Effector CD4-positive, alpha-beta T cell (primary cell): ENCODE measurements around the gene MPG.
"Not testable (repeated sequence)": the region's sequence is repeated elsewhere in the genome, so short reads cannot be mapped to it uniquely, and the experiment has no call there.

Experiments
- DNase-seq: peaks from one replicate; pipeline ENCODE4 v3.0.0-alpha.2; 2020
- total RNA-seq: gene quantifications from one replicate; lab custom pipeline; 2026; lab: John Stamatoyannopoulos, UW

MPG gene, protein sequence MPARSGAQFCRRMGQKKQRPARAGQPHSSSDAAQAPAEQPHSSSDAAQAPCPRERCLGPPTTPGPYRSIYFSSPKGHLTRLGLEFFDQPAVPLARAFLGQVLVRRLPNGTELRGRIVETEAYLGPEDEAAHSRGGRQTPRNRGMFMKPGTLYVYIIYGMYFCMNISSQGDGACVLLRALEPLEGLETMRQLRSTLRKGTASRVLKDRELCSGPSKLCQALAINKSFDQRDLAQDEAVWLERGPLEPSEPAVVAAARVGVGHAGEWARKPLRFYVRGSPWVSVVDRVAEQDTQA
- total RNA-seq: 11.3 reads per million, percentile 34 among the genes with 10 or more reads in this experiment

DNA sequence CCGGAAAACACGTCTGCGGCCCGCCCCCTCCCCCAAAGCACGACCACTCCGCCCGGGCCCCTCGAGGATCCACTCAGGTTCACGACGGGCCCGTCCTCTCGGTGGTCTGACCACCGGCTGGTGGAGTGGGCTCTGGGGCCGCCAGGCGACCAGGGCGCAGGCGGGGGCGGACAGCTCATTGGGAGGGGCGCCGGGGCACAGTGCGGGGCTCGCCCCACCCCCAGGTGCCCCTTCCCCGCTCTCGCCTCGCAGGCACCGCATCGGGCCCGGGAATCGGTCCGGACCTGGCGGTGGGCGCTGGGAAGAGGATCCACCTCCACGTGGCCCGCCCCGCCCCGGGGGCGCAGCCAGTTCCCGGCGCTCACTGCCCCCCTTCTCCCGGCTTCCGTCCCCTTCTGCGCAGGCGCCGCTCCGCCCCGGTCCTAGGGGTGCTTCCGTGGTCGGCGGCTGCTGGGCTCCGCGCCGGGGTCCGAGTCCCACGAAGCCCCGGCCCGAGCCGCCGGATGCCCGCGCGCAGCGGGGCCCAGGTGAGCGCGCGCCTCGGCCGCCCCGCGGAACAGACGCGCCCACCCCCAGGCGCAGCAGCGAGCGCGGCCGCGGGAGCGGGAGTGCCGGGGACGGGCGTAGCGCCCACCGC is at the start of gene MPG:
Gene MPG (plus strand): TSS at position 419 of the 637 bp plus-strand sequence. CDS start 85 bp downstream, at position 504.
- peak; percentile 73 for DNase-seq

DNA sequence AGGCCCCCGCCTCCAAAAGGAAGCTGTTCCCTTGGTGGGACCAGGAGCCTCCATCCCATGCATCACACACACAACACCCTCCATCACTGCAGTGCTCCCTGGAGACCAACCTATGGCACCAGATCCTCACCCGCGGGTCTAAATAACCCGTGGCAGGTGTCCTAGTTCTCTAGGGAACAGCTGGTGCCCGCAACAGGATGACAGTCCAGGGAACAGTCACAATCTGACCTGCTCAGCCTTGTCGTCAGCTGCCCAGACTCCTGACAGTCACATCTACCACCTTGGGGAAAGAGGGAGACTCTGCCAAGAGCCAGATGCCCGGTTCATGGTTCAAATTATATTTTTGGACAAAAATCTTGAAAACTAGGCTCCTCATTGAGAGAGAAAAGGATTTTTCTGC is 47.4 kb upstream of the MPG start:
- DNase-seq: not testable (repeated sequence)

DNA sequence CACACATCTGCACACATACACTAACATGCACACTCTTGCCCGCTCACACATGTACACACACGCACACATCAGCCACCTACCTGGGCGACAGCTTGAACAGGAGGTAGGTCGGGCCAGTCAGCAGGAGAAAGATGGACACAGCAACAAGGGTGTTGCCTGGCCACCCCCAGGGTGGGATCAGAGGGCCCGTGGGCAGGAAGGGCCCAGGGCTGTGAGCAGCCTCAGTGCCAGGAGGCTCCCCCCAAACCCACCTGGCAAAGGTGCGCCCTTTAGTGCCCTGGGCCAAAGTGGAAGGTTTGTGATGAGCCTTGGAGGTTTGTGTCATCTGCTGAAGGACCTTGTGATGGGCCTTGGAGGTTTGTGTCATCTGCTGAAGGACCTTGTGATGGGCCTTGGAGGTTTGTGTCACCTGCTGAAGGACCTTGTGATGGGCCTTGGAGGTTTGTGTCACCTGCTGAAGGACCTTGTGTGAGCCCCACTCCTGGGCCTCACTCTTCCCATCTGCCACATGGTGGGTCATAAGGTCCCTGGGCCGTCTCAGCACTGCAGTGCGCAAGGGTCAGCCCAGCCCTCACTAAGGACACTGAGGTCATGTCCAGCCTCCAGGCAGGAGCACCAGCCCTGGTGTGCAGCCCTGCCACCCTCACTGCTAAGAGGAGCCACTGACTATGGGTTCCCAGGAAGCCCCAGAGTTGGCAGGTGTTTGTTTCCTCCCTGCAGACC is 44.7 kb upstream of the MPG start:
- DNase-seq: not testable (repeated sequence)

DNA sequence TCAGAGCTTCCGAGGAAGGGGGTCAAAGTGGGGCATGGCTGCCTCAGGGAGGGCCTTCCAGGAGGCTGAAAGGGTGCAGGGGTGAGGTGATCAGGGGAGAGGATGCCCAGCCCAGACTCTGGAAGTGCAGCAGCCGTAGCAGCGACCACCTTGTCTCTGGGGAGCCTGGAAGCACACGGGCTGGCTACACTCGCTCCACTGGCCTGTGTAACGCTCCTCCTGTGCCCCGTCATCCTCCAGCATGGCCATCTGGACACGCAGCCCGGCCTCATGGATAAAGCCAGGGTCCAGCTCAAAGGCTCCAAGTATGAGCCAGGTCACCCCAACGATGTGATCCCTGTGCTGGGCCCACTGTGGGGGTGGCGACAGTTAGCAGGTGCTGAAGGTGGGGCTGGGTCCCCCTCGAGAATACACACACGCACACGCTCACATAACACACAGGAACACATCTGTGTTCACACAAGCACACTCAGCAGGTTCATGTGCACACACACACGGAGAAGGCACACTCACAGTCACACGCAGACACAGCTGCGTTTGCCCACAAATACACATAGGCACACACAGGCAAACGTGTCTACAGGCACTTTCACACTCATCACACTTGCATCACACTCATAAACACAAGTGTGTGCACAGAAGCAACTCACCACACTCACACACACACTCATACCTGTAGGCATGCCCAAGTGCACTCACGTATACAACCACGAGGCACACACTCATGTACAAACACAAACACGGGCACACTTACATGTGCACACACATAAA is 44.0 kb upstream of the MPG start:
- no peak for DNase-seq

DNA sequence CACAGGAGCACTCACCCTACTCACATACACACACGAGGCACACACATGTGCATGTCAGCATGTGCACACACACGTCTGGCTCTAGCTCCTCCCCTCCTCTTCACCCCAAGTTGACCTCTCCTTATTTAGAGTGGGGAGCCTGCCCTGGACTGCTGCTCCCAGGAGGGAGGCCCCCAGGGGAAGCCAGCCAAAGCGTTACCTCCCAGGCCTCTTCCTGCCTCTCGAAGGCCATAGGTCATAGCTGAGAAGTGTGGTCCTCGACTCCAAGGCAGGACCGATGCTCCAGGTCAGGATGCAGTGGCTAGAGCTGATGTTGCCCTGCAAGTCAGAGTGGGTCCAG is 43.4 kb upstream of the MPG start:
- DNase-seq: no peak

DNA sequence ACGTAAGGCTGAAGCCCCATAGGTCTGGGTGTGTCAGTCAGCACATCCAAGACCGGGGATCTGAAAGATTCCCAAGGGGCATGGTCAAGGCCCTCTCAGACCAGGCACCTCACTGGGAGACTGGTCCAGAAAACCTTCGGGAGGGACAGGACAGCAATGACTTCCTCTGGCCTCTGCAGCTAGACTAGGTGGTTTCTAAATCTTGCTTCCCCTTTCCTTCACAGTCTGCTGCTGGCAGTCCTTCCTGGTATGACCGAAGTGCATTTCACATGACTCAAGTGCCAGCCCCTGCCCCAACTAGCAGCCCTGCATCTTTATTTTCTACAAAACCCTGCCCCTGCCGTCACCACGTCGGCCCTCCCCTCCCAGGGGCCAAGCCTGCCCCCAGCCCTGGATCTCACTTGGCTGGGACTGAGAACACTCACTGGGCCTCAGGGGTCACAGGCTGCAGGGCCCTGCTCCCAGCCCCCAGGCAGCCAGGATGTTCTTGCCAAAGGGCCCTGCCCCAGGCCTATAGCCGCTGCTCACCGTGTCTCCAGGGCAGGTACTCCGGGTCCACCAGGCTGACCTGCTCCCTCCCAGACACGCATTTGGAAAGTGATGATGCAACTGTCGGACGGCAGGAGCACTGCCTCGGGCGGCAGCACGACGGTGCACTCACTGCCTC is 42.9 kb upstream of the MPG start:
- DNase-seq: no peak

DNA sequence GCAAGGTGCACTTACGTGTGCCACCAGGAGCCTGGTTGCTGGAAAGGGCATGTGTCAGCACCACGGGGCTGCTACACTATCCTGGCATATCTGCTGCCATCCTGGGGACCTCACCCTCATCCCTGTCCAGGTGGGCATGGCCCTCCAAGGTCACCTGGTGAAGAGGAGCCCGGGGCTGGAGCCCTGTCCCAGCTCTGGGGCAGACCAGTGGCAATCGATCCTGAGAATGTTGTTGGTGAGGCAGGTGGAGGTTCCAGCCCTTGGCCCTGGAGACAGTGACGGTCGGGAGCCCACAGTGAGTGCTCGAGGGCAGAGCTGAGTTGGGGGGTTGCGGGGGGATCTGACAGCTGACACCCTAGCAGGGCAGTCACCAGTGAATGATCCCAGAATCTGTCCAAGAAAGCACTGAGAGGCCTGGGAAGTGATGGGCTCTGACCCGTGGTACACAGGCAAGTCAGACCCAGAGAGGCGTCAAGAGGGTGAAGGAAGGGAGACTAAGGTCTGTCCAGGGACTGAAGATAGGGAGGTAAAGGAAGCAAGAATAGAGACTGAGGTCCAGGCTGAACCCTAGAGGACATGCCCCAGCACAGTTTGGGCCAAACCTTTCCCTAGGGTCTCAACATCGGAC is 42.2 kb upstream of the MPG start:
- no peak for DNase-seq

DNA sequence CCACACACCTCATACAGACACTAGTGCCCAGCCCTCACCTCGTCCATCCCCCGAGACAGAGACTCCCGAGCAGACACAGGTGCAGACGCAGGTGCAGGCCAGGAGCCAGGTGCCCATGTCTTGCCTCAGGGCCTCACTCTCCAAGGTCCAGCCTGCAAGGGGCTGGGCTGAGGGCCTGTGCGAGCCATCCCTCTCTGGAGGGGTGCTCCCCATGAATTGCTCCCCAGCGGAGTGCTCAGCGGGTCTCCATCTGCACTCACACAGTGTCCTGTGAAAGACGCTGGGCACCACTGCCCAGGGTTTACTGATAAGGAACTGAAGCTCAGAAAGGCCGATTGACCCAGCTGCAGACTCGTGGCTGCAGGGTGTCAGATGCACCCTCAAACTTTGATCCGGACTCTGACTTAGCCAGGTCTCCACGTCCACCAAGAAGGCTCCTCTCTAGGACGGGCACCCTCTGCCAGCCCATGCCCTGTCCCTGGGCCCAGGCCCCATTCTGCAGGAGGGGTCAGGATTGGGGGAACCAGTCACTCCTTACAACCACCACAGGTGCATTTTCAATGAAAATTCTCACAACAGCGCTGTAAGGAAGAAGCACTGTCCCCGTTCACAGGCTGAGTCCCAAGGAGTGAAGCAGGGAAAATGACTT is 41.6 kb upstream of the MPG start:
- DNase-seq: no peak

DNA sequence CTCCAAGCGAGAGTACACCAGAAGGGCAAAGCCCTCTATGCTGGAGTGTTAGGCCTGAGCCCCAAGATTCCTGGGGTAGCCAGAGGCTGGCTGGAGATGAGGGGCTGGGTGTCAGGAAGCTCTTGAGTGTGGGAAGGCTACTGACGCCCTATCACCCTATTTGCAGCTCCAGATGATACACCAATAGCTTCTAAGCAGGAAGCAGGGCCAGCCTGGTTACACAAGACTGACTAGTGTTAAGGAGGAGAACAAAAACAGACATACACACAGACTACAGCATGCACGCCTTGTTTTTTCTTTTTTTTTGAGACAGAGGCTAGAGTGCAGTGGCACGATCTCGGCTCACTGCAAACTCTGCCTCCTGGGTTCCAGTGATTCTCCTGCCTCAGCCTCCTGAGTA is 40.5 kb upstream of the MPG start:
- no peak for DNase-seq

DNA sequence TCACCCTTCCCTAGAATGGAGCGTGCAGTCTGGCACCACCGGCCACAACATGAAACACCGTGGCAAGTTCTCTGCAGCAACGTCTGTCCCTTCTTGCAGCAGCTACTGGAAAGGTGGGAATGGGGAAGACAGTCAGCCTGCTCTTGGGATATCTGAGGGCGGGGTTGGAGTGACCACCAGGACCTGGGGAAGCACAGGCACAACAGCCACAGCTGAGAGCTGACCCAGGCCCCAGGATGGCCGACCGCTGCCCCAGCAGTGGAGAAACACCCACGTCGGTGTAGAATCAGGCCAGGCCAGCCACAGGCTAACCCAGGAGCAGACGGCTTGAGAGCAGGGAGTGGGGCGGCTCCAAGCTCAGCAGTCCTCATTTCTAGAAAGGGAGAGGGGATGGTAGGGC is 39.8 kb upstream of the MPG start:
- DNase-seq: not testable (repeated sequence)

DNA sequence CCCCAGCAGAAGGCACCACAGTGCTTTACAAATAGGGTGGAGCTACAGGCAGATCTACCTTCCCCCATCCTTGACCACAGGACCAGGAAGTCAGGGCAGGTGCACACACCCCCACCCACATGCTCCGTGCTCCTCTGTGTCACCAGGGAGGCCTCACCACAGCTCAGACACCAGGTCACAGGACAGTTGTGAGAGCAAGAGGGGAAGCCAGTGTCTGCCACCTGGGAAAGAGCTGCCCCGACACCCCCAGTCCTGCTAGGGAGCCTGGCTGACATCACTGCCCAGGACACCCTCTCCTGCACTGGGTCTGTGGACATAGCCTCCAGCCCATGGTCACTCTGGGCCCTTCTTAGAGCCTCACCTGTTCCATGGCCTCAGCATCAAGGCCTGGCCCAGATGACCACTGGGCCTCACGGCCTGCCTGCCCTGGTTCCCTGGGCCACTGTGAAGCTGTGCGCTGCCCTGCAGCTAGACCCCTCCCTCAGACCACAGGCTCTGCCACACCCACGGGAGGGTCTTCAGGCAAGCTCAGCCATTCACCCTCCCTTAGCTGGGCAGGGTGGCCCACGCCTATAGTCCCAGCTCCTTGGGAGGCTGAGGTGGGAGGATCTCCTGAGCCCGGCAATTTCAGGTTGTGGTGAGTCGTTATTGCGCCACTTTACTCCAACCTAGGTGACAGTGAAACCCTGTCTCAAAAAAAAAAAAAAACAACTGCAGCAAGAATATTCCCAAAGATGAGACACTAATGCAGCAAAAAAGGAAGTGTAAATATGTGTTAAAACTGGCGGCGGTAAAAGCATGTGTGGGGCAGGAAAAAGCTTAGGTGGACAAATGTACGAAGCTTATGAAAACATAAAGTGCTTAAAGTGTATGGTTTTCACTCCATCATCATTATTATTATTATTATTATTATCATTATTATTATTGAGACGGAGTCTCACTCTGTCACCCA is 38.8 kb upstream of the MPG start:
- DNase-seq: peak; percentile 18

DNA sequence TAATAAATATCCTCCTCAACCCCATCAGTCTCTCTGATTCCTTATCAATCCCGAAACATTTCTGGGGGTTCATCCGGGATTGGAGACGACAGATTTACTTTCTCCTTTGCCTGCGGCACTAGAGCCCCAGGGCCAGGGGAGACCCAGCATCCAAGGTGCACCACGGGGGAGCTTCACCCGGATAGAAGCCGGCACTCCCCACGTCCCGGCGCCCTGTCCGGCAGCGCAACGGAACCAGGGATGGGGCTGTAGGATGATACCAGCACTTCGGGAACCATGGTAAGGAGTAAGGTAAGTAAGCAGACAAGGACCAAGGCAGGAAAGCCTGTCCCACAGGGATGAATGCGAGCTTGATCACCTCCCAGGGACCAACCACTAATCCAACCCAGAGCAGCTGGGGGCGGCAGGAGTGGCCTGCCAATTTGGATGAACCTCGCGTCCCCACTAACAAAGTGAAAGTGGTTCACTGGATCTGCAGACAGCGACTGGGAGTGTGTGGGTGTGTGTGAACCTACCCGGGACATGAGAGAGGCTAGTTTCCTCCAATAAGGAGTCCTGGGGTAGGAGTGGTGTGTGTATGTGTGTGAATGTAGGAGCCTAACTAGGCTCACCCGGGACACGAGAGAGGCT is 36.5 kb upstream of the MPG start:
- DNase-seq: no peak

DNA sequence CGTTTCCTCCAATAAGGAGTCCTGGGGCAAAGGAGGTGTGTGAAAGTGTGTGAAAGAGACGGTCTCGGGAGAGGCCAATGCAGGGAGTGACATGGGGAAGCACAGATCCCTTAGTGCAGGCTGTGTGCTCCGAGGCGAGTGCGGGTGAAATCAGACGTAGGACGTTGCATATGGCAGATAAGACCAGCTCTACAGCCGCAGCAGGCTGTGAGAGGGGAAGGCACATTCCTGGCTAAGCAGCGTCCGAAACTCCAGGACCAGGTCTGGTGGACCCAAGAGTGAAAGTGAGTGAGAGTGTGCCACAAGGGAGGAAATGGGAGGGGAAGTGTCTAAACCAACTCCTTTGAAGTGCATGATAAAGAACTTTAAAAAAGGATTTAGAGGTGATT is 36.0 kb upstream of the MPG start:
- DNase-seq: no peak

DNA sequence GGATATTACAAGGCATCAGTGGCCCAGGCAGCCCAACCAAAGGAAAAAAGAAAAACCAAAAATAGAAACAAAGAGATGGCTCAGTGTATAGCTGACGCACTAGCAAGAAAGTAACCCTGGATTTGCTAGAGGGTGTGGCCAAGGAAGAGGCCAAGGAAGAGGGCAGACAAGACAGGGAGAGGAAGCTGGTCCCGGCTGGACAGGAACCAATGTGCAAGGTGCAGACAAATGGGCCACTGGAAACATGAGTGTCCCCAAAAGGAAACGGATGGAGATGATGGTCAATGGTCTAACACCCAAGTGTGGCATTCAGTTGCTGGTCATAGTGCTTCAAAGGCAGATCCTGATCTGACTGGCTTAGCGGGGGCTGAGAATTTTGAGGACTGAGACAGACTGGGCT is 35.3 kb upstream of the MPG start:
- DNase-seq: no peak

DNA sequence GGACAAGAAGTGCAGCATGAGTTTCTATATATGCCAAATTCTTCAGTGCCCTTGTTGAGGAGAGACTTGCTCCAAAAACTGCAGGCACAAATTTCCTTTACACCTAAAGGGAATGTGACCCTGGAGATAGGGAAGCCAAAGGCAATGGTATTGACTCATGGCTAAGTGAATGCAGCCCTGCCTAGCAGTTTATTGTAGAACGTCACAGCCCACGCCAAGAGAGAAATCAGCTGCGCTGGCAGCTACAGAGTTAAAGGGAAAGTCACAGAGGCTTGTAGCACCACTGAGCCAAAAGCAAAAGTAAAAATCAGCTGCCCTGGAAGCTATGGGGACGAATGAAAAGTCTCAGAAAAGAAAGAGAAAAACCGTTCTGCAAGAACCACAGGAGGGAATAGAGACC is 34.7 kb upstream of the MPG start:
- no peak for DNase-seq

DNA sequence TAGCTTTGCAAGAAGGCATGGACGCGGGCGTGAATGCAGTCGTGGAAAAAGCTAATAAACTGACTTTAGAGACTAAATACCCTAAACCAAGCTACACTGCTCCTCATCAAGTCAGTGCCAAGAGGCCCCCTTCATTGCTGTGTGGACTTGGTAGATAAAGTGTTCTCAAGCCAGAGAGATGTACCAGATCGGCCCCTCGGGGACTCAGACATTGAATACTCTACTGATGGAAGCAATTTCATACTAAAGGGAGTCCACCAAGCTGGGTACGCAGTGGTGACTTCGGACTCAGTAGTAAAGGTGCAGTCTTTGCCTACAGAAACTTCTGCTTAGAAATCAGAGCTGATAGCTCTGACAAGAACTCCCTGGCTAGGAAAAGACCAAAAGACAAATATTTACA is 33.4 kb upstream of the MPG start:
- no peak for DNase-seq

DNA sequence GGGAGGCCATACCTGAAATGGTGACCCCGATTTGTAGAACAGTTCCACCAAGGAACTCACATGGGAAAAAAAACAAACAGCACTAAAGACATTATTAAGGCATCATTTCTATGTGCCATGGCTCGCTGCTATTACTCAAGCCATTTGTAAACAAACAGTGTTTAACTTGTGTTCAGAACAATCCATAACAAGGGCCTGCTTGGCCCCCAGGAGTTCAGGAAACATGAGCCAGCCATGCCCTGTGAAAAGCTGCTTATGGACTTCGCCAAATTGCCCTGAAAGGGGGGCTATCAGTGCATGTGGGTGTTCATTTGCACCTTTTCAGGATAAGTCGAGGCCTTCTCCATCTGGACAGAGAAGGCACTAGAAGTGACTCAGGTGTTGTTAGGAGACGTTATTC is 32.6 kb upstream of the MPG start:
- no peak for DNase-seq

DNA sequence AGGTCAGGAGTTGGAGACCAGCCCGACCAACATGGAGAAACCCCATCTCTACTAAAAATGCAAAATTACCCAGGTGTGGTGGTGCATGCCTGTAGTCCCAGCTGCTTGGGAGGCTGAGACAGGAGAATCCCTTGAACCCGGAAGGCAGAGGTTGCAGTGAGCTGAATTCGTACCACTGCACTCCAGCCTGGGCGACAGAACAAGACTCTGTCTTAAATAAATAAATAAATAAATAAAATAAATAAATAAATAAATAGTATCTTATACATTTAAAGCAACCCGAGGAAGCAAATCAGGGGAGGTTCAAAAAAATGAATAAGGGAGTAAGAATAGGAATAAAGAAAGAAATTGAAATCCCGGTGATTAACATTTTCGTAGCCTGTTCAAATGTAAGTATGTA is 31.5 kb upstream of the MPG start:
- not testable (repeated sequence) for DNase-seq

DNA sequence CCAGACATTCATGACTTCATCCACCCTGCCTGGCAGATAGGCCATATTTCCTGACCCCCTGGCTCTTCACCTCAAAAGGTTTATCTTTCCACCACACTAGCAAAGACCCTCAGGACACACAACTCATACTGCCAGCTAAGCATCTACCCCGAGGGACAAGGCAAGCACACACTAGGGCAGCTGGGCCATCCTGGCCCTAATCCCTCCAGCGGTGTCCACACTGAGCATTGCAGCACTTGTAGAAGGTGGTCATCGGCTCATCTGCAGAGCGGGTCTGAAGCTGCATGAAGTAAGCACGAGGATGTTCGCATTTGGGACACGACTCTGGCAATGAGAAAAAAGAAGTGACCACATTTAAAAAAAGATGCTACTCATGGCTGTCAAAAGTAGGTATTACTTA is 30.8 kb upstream of the MPG start:
- DNase-seq: no peak
